Keratinocyte (primary cell): ENCODE data around the gene PTPRN2. TPM values are rescaled to one million over a fixed set of nuclear protein-coding genes. Genes with fewer than 3 reads are reported as not detected.

ENCODE experiments used
- DNase-seq: peaks from one replicate; pipeline ENCODE4 v3.0.0-alpha.2; 2011; ENCODE audit warnings: low read depth, missing footprints, low spot score
- FAIRE-seq: peaks from 2 replicates; lab custom pipeline; 2011; peaks lifted over from hg19 to GRCh38; lab: Jason Lieb, UNC
- H2AFZ ChIP-seq: 2 replicates; pipeline ENCODE4 v1.6.0; 2012; ENCODE audit warnings: low read length, control low read depth, inconsistent platforms; ENCODE audit not compliant: control insufficient read depth
- H3K27ac ChIP-seq: 2 replicates; pipeline ENCODE4 v1.5.1; 2011; ENCODE audit warnings: low read length; ENCODE audit not compliant: control insufficient read depth, insufficient read depth
- H3K27me3 ChIP-seq: 3 replicates; pipeline ENCODE4 v1.6.0; 2011; ENCODE audit warnings: low read length; ENCODE audit not compliant: control insufficient read depth, insufficient read depth; ENCODE audit errors: extremely low read depth
- H3K36me3 ChIP-seq, 2 experiments: 2 replicates in 1 of 2; 3 replicates in 1 of 2; pipeline ENCODE4 v1.5.1; 2011; ENCODE audit warnings: low read length in 2 of 2, mild to moderate bottlenecking in 1 of 2; ENCODE audit not compliant: control insufficient read depth in 2 of 2, insufficient read depth in 2 of 2; ENCODE audit errors: extremely low read depth in 1 of 2
- H3K4me1 ChIP-seq: 3 replicates; pipeline ENCODE4 v1.5.1; 2011; ENCODE audit warnings: low read length; ENCODE audit not compliant: control insufficient read depth, insufficient read depth; ENCODE audit errors: extremely low read depth
- H3K4me2 ChIP-seq: 3 replicates; pipeline ENCODE4 v1.6.0; 2011; ENCODE audit warnings: low read depth, low read length; ENCODE audit not compliant: control insufficient read depth, insufficient read depth; ENCODE audit errors: extremely low read depth
- H3K4me3 ChIP-seq, 3 experiments: fragments of 200-600 bp in 1 of 3; sonication (generic) in 1 of 3; 2 replicates in 2 of 3; 3 replicates in 1 of 3; pipeline ENCODE4 v1.5.1; 2011 to 2016; ENCODE audit warnings: low read length in 3 of 3, mild to moderate bottlenecking in 3 of 3, control low read depth in 2 of 3, inconsistent platforms in 1 of 3, low read depth in 1 of 3, mixed read lengths in 1 of 3, mixed run types in 1 of 3, moderate library complexity in 1 of 3; ENCODE audit not compliant: control insufficient read depth in 2 of 3, insufficient read depth in 2 of 3; ENCODE audit errors: extremely low read depth in 1 of 3
- H3K79me2 ChIP-seq: 2 replicates; pipeline ENCODE4 v1.6.0; 2012; ENCODE audit warnings: low read length; ENCODE audit not compliant: control insufficient read depth, insufficient read depth
- H3K9ac ChIP-seq: 3 replicates; pipeline ENCODE4 v1.6.0; 2011; ENCODE audit warnings: low read length; ENCODE audit not compliant: control insufficient read depth, insufficient read depth; ENCODE audit errors: extremely low read depth
- H3K9me1 ChIP-seq: 3 replicates; pipeline ENCODE4 v1.6.0; 2011; ENCODE audit warnings: low read length; ENCODE audit not compliant: control insufficient read depth, insufficient read depth; ENCODE audit errors: extremely low read depth
- H3K9me3 ChIP-seq: 2 replicates; pipeline ENCODE4 v1.5.1; 2012; ENCODE audit warnings: low read depth, low read length; ENCODE audit not compliant: control insufficient read depth
- H4K20me1 ChIP-seq: 3 replicates; pipeline ENCODE4 v1.6.0; 2011; ENCODE audit warnings: low read length; ENCODE audit not compliant: control insufficient read depth, insufficient read depth; ENCODE audit errors: extremely low read depth
- CTCF ChIP-seq, 3 experiments: IDR thresholded peaks in 1 of 3; conservative IDR thresholded peaks in 1 of 3; optimal IDR thresholded peaks in 1 of 3; 2 replicates in 2 of 3; 3 replicates in 1 of 3; pipeline versions ENCODE3 to v1.5.1; 2011; ENCODE audit warnings: low read length in 3 of 3, mild to moderate bottlenecking in 3 of 3, moderate library complexity in 2 of 3, control low read depth in 1 of 3, inconsistent platforms in 1 of 3; ENCODE audit not compliant: insufficient read depth in 2 of 3; ENCODE audit errors: extremely low read depth in 1 of 3
- EZH2 ChIP-seq: IDR thresholded peaks from one replicate; pipeline ENCODE4 v1.6.1; 2012; ENCODE audit warnings: inconsistent platforms, mild to moderate bottlenecking, low read length, moderate library complexity
- dilution Hi-C: fragments of 300-500 bp; cut with MboI; formaldehyde crosslinking; loops from one replicate; pipeline ENCODE4 v1.7.0; 2020; ENCODE audit warnings: low sequenced_read_pairs; ENCODE audit not compliant: extremely low pct_ligation_motif_present
- polyA plus RNA-seq, 5 experiments: library from polyadenylated mRNA; depleted of rRNA in 3 of 5; stranded (reverse) in 3 of 5; stranded (forward) in 1 of 5; unstranded in 1 of 5; fragments of >200 nt; gene quantifications; 1 replicate in 1 of 5; 2 replicates in 3 of 5; 3 replicates in 1 of 5; pipeline versions ENCODE4 v1.2.1 to v1.2.3, GENCODE V29; 2011 to 2012; ENCODE audit warnings: missing spikeins in 2 of 5, low read depth in 1 of 5, low replicate concordance in 1 of 5

PTPRN2 gene
- polyA plus RNA-seq, 1 donor (not counting 4 experiments of a cell fraction or from before 2014, with no cell fraction given) = not detected

- FAIRE-seq (no peak), DNase-seq (no peak)
- dilution Hi-C loops = no loop called here
These were observed 957.2 kb downstream of the PTPRN2 start for GRCh38 chr7:157630301-157630853.

DNA sequence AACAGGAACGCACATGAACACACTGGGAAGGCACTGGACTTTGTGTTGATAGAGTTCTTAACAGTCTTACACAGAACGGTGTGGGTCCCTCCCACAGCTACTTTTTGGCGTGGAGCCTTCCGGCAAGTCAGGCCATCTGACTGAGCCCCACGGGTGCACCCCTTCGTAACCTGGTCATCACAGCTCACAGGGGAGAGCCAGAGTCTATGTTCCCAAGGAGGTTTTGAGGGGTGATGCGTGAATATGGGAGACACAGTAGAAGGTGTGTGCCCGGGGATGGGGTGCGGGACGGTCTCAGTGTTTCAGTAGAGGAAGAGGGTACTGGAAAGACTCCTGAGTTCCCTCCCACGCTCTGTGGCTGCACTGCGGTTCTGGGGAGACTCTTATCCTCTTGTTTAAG is 959.2 kb downstream of the PTPRN2 start:
- TF ChIP-seq CTCF (optimal IDR thresholded peaks at IDR 0.05 in 1 of 3, IDR thresholded peaks at IDR 0.05 in 1 of 3, conservative IDR thresholded peaks at IDR 0.05 in 1 of 3; ENCODE audit: extremely low read depth in 1 of 3, insufficient read depth in 2 of 3, low read length in 3 of 3) (no peak), EZH2 (no peak)
- Histone ChIP-seq H3K4me3 (no peak overlapping the region), H3K36me3 (no peaks in the 10 kb centered on the region), H3K27me3 (no peaks in the 10 kb centered on the region), H4K20me1 (no peaks in the 10 kb centered on the region), H2AFZ (no peak overlapping the region), H3K4me1 (no peaks in the 10 kb centered on the region), H3K4me2 (no peak overlapping the region), H3K79me2 (no peaks in the 10 kb centered on the region), H3K9me3 (no peaks in the 10 kb centered on the region), H3K9me1 (no peaks in the 10 kb centered on the region), H3K9ac (no peak overlapping the region), H3K27ac (no peak overlapping the region)
- dilution Hi-C loops = no loop called here
- DNase-seq (no peak), FAIRE-seq (no peak)

More at GRCh38 chr7:157630301-157630853, 957.2 kb downstream of the PTPRN2 start:
- no peak overlapping the region for H3K4me3 ChIP-seq
- H4K20me1 ChIP-seq = no peaks in the 10 kb centered on the region
- peaks cover 4% of the 10 kb centered on the region for H3K9me3 ChIP-seq
- H3K27ac ChIP-seq = no peak overlapping the region
- H3K9ac ChIP-seq = no peak overlapping the region
- H3K79me2 ChIP-seq = no peaks in the 10 kb centered on the region
- no peaks in the 10 kb centered on the region for H3K36me3 ChIP-seq
- no peak for TF ChIP-seq EZH2
- no peak for TF ChIP-seq CTCF (optimal IDR thresholded peaks at IDR 0.05 in 1 of 3, IDR thresholded peaks at IDR 0.05 in 1 of 3, conservative IDR thresholded peaks at IDR 0.05 in 1 of 3; ENCODE audit: extremely low read depth in 1 of 3, insufficient read depth in 2 of 3, low read length in 3 of 3)
- no peaks in the 10 kb centered on the region for H3K4me1 ChIP-seq
- no peak overlapping the region for H3K4me2 ChIP-seq
- H3K27me3 ChIP-seq = no peaks in the 10 kb centered on the region
- H3K9me1 ChIP-seq = no peaks in the 10 kb centered on the region
- H2AFZ ChIP-seq = no peak overlapping the region
